Tibial nerve (tissue), 3 donors: ENCODE results near the gene UBE2H.
"Not testable (repeated sequence)": the region's sequence is repeated elsewhere in the genome, so short reads cannot be mapped to it uniquely, and the experiment has no call there.

Experiments
- CTCF ChIP-seq, 5 experiments: fragments of 200-600 bp in 3 of 5; fragments of 450-650 bp in 2 of 5; sonication (generic) in 3 of 5; IDR thresholded peaks; one replicate each; pipeline ENCODE4 v1.5.1; 2016 to 2019; ENCODE audit warnings: antibody characterized with exemption in 5 of 5, mild to moderate bottlenecking in 3 of 5, moderate library complexity in 2 of 5
- POLR2A ChIP-seq, 2 donors: fragments of 450-650 bp; IDR thresholded peaks; one replicate each; pipeline ENCODE4 v1.6.1; 2017; ENCODE audit warnings: antibody characterized with exemption in 2 of 2, mild to moderate bottlenecking in 2 of 2, moderate library complexity in 2 of 2

- not testable (repeated sequence) for TF ChIP-seq CTCF, POLR2A (IDR thresholded peaks at IDR 0.05)
Measured at GRCh38 chr7:129833353-129833752, 119.4 kb downstream of the UBE2H start.
